GM19328 (cell line): ENCODE results near the gene LRP1.

Source experiments
- ATAC-seq: cut with Tn5 transposase; IDR thresholded peaks from one replicate; pipeline ENCODE4 v1.9.1; 2021; ENCODE audit warnings: mild to moderate bottlenecking, moderate library complexity; ENCODE audit not compliant: unreplicated experiment

LRP1 gene

DNA sequence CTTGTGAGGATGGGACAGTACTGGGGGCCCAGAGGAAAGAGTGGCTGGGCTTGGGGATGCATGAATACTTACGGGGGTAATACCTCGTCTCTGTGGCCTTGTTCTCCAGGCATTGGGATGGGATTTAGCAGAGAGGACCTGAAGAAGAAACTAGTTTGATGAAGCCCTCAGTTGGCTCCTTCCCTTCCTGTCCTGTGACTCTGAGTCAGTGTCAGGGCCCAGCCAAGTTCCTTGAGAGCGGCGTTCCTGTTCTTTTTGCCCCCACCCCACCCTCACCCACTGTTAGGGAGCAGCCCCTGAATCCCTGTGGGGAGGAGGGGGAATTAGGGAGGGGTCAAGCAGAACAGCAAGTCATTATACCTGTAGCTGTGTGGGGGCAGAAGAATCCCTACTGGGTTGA is 24.4 kb downstream of the LRP1 start:
- ATAC-seq = no peak

DNA sequence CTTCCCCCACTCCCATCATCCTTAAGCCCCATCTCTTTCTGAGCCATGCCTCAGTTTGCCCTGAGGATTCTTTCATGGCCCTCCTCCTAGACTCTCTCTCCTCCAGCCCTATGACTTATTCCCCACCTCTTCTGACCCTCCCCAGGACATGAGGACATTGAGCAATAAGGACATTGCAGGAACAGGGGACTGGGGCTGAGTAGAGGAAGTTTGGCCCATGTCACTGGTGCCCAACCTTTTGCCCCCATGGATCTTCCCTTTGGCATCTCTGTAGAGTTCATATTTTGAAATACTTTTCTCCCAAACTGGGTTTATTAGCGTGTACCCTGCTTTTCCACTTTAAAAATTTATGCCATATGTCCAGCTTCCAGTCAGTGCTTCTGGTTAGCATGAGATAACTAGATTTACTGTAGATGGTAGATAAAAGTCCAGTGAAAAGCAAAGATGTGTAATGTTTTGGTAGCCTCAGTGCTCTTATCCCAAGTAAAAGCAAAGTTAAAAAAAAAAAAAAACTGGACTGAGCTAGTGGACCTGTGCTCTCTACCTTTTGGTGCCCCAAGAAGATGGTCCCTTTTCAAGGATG is 25.2 kb downstream of the LRP1 start:
- no peak for ATAC-seq

DNA sequence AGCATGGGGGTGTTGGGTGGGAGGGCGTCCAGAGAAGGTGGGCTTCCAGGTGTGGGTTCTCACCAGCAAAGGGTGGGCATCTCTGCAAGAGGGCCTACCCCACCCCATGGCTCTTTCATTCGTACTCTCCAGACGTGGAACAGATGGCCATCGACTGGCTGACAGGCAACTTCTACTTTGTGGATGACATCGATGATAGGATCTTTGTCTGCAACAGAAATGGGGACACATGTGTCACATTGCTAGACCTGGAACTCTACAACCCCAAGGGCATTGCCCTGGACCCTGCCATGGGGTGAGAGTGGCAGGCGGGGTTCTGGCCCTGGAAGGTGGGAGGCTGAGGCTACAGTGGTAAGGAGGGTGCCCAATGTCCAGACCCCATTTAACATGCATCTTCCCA is 25.8 kb downstream of the LRP1 start:
- no peak for ATAC-seq

DNA sequence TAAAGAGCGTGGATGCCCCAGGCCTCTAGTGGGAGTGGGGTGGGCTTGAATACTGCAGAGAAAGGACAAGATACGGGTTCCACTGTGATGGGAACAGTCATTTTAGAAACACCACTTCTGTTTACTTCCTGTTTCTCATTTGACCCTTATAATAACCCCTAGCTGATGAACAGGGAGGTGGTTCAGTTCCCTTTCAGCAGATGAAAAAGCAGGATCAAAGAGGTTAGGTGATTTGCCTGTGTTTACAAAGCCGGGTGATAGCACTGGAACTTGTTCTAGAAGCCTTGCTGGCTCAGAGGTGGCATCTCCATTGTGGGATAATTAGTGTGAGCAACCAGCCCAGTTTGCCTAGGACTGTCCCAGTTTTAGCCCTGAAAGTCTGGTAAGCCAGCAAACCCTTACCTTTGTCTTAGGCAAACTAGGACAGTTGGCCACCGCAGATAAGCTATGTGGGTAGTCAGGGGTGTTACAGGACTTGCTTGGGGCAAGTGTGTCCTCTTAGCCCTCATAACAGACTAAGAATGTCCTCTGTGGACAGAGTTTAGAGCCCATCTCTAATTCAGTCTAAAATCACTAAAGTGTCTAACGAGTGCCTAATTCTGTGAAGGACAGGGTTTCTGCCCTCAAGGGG is 26.6 kb downstream of the LRP1 start:
- ATAC-seq = no peak

DNA sequence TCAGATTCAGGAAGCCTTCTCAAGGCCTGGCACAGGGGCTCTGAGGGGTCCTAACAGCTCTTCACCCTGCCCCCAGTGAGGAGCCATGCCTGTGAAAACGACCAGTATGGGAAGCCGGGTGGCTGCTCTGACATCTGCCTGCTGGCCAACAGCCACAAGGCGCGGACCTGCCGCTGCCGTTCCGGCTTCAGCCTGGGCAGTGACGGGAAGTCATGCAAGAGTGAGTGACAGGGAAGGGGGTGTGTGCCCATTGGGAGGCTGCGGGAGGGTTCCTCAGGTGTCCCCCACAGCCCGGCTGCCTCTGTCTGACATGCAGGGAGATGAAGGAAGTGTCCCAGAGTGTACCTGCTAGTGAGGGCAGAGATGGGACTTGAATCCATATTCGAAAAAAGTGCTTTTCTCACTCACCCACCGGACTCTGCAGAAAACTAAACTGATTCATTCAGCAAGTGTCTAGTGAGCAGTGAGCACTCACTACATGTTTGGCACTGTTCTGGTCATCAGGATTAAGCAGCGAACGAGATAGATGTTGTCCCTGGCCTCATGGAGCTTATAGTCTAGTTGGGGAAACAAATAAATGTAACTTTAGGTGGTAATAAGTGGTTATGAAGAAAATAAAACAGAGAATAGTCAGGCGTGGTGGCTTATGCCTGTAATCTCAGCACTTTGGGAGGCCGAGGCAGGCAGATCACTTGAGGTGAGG is 28.6 kb downstream of the LRP1 start:
- ATAC-seq = no peak

- no peak for ATAC-seq
Observed at GRCh38 chr12:57157588-57158173, 29.4 kb downstream of the LRP1 start.

- no peak for ATAC-seq
Observed at GRCh38 chr12:57158186-57158585, 29.9 kb downstream of the LRP1 start.

- no peak for ATAC-seq
Observed at GRCh38 chr12:57158665-57159064, 30.4 kb downstream of the LRP1 start.

- ATAC-seq = no peak
Observed at GRCh38 chr12:57159311-57159710, 31.0 kb downstream of the LRP1 start.

DNA sequence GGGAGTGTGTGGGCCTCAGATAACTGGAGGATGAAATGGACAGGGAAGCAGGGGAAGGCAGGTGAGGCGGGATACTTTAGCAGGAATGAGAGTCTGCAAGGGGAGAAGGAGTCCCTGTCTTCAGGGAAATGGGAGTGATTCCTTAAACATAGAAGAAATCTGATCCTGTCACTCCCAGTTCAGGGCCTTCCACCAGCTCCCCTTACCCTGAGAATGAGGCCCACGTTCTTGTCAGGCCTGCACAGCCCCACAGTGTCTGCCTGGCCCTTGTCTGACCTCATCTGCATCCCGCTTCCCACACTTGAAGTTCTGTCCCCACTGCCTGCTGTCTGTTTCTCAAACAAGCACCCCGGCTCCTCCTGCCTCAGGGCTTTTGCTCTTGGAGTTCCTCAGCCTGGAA is 31.8 kb downstream of the LRP1 start:
- ATAC-seq = no peak

- no peak for ATAC-seq
Observed at GRCh38 chr12:57160741-57161140, 32.5 kb downstream of the LRP1 start.

GRCh38 chr12:57161491-57161890 is 33.2 kb downstream of the LRP1 start:
- no peak for ATAC-seq

GRCh38 chr12:57162553-57163125 is 34.4 kb downstream of the LRP1 start:
- ATAC-seq = no peak

DNA sequence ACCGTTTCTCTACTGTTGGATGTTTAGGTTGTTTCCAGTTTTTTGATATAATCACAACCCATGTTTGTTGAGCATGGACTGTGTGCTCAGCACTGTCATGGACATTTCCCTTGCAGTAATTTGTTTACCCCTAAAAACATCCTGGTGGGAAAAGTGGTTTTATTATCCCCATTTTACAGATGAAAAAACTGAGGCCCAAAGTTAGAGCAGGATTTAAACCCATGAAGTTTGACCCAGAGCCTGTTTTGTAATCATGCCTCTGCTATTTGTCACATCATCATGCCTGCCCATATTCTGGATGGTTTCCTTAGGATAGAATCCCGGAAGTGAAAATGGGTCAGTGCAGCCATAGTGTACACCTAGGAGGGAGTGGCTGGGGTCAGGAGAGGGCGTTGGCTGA is 36.2 kb downstream of the LRP1 start:
- no peak for ATAC-seq

DNA sequence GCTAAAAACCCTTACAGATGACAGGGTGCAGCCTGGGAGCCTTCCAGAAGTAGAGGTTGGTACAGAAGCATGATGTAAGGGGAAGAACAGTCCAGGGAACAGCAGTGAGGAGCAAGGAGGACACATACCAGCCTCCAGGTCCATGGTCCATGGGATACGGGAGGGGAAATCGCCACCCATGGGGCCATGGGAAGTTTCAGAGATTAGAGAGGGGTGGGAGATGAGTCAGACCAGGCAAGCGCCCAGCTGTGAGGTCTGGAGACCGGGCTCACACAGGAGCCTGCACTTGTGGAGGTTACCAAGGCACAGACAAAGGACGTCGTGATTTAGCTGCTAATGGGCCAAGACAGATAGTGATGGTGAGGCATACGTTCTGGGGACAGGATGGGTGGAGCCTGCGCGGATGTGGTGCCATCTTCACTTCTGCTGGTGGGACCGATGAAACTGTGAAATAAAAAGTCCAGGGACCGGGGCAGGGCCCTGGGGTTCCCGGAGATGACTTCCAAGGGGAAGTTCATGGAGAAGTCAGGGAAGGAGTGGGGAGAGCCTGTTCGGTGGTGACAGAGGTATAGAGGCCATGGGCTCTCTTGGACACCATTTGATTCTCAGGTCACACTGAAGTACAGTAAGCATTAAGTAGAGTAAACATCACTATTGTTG is 36.8 kb downstream of the LRP1 start:
- ATAC-seq = no peak

DNA sequence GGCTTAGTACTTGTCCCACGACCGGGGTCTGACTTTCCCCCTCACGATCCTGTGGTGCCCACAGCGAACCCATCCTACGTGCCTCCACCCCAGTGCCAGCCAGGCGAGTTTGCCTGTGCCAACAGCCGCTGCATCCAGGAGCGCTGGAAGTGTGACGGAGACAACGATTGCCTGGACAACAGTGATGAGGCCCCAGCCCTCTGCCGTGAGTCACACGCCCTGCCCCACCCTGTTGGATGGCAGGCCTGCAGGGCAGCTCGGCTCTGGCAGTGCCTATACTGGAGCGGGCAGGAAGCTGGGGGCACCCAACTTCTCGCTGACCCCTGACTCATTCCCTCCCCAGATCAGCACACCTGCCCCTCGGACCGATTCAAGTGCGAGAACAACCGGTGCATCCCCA is 37.5 kb downstream of the LRP1 start:
- ATAC-seq = no peak

- no peak for ATAC-seq
Observed at GRCh38 chr12:57166971-57167371, 38.7 kb downstream of the LRP1 start.

GRCh38 chr12:57168058-57168457 is 39.8 kb downstream of the LRP1 start:
- no peak for ATAC-seq

DNA sequence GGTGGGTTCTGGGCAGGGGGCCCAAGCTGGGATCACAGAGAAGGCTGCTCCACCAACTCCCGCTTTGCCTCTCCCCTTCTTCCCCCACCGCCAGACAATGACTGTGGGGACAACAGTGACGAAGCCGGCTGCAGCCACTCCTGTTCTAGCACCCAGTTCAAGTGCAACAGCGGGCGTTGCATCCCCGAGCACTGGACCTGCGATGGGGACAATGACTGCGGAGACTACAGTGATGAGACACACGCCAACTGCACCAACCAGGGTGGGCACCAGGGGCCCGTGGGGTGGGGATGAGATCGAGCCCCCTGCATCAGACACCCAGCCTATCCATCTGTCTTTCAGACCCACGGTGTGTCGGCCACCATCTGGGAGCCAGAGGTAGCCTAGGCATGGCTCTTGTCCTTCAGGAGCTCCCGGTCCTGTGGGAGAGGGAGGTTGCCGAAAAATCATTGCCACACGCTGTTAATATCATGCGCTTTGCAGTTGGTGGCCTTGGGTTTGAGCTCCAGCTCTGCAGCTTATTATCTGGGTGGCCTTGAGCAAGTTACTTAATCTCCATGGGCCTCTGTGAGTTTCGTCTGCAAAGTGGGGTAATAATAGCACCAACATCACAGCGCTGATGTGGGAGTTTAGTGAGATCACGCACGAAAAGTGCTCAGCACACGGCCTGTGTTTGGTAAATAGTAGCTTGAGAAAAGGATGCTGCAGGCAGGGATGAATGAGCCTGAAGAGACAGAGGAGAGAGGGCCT is 40.9 kb downstream of the LRP1 start:
- no peak for ATAC-seq

- no peak for ATAC-seq
Observed at GRCh38 chr12:57169969-57170368, 41.7 kb downstream of the LRP1 start.

DNA sequence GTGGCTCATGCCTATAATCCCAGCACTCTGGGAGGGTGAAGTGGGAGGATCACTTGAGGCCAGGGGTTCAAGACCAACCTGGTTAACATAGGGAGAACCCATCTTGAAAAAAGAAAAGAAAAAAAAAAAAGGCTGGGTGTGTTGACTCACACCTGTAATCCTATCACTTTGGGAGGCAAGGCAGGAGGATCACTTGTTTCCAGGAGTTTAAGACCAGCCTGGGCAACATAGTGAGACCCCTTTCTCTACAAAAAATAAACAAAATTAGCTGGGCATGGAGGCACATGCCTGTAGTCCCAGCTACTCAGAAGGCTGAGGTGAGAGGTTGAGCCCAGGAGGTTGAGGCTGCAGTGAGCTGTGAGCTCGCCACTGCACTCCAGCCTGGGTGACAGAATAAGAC is 42.1 kb downstream of the LRP1 start:
- ATAC-seq = no peak
